Endothelial cell of umbilical vein (primary cell): ENCODE measurements around the gene XXYLT1. TPM values are rescaled to one million over a fixed set of nuclear protein-coding genes. Genes with fewer than 3 reads are reported as not detected.

Experiments used
- BruUV-seq: library from RNA; stranded (reverse); fragments of 400-500 nt; replicated peaks from 2 replicates; lab custom pipeline; 2021; lab: Mats Ljungman, UMichigan
- CTCF ChIA-PET: fragments of 300-600, 350-600 bp; sonication (Branson Sonifier 250); formaldehyde crosslinking; loops from one replicate; lab custom pipeline; 2021; ENCODE audit warnings: antibody characterized with exemption, inconsistent platforms; lab: Charles Lee
- POLR2A ChIA-PET: fragments of 300-600, 350-600 bp; sonication (Branson Sonifier 250); formaldehyde crosslinking; loops from one replicate; lab custom pipeline; 2021; ENCODE audit warnings: antibody characterized with exemption, inconsistent platforms; lab: Charles Lee
- DNase-seq: peaks from one replicate; pipeline ENCODE4 v3.0.0-alpha.2; 2011; ENCODE audit warnings: low read depth, low spot score
- FAIRE-seq: peaks from 2 replicates; lab custom pipeline; 2011; peaks lifted over from hg19 to GRCh38; lab: Jason Lieb, UNC
- H2AFZ ChIP-seq: 2 replicates; pipeline ENCODE4 v1.6.0; 2012; ENCODE audit warnings: low read depth, low read length, control low read depth, inconsistent platforms
- H3K27ac ChIP-seq: 2 replicates; pipeline ENCODE4 v1.5.1; 2011; ENCODE audit warnings: low read depth, mild to moderate bottlenecking, control low read depth, low read length, moderate library complexity; ENCODE audit not compliant: insufficient read depth
- H3K27me3 ChIP-seq, 2 experiments: 2 replicates each; pipeline versions ENCODE4 v1.6.0 to v1.6.1; 2011; ENCODE audit warnings: low read length in 2 of 2, mixed read lengths in 1 of 2; ENCODE audit not compliant: control insufficient read depth in 2 of 2, insufficient read depth in 2 of 2
- H3K36me3 ChIP-seq, 2 experiments: 2 replicates in 1 of 2; 3 replicates in 1 of 2; pipeline ENCODE4 v1.5.1; 2011; ENCODE audit warnings: low read length in 2 of 2, mild to moderate bottlenecking in 1 of 2, moderate library complexity in 1 of 2; ENCODE audit not compliant: control insufficient read depth in 2 of 2, insufficient read depth in 2 of 2; ENCODE audit errors: extremely low read depth in 1 of 2
- H3K4me1 ChIP-seq: 3 replicates; pipeline ENCODE4 v1.5.1; 2011; ENCODE audit warnings: mild to moderate bottlenecking, low read length; ENCODE audit not compliant: control insufficient read depth, insufficient read depth; ENCODE audit errors: extremely low read depth
- H3K4me2 ChIP-seq: 2 replicates; pipeline ENCODE4 v1.6.1; 2011; ENCODE audit warnings: low read length, control low read depth, mixed read lengths; ENCODE audit not compliant: insufficient read depth
- H3K4me3 ChIP-seq, 3 experiments: fragments of 200-600 bp in 1 of 3; sonication (generic), shearing (Covaris generic) in 1 of 3; replicated peaks in 1 of 3; 2 replicates each; pipeline ENCODE4 v1.5.1; 2011 to 2016; ENCODE audit warnings: control low read depth in 3 of 3, low read length in 3 of 3, mild to moderate bottlenecking in 2 of 3, inconsistent platforms in 1 of 3, low read depth in 1 of 3, moderate library complexity in 1 of 3; ENCODE audit not compliant: insufficient read depth in 1 of 3
- H3K79me2 ChIP-seq: 2 replicates; pipeline ENCODE4 v1.6.0; 2012; ENCODE audit warnings: low read length, inconsistent platforms; ENCODE audit not compliant: control insufficient read depth, insufficient read depth
- H3K9ac ChIP-seq: replicated peaks from 2 replicates; pipeline ENCODE3; 2011; ENCODE audit warnings: low read length, control low read depth; ENCODE audit not compliant: insufficient read depth; ENCODE audit errors: extremely low read depth
- H3K9me1 ChIP-seq: replicated peaks from 3 replicates; pipeline ENCODE4 v1.6.0; 2011; ENCODE audit warnings: mild to moderate bottlenecking, low read length; ENCODE audit not compliant: control insufficient read depth, insufficient read depth; ENCODE audit errors: extremely low read depth
- H3K9me3 ChIP-seq: replicated peaks from 2 replicates; pipeline ENCODE4 v1.5.1; 2012; ENCODE audit warnings: low read length, inconsistent platforms; ENCODE audit not compliant: control insufficient read depth, insufficient read depth
- H4K20me1 ChIP-seq: replicated peaks from 2 replicates; pipeline ENCODE3; 2011; ENCODE audit warnings: mild to moderate bottlenecking, low read length; ENCODE audit not compliant: control insufficient read depth, insufficient read depth; ENCODE audit errors: extremely low read depth
- CTCF ChIP-seq, 2 donors: IDR thresholded peaks; 1 replicate in 1 of 2; 2 replicates in 1 of 2; pipeline ENCODE4 v1.5.1; 2011; ENCODE audit warnings: low read length in 2 of 2, mild to moderate bottlenecking in 2 of 2, moderate library complexity in 2 of 2, control low read depth in 1 of 2, inconsistent platforms in 1 of 2, low read depth in 1 of 2; ENCODE audit not compliant: insufficient read depth in 1 of 2; ENCODE audit errors: extremely low read depth in 1 of 2
- EZH2 ChIP-seq: IDR thresholded peaks from 2 replicates; pipeline ENCODE4 v1.6.1; 2012; ENCODE audit warnings: borderline replicate concordance, low read depth, mild to moderate bottlenecking, moderate library complexity, low read length, inconsistent platforms; ENCODE audit not compliant: severe bottlenecking
- FOS ChIP-seq: IDR thresholded peaks from 2 replicates; pipeline ENCODE4 v1.6.1; 2011; ENCODE audit warnings: mild to moderate bottlenecking, low read length, moderate library complexity, borderline replicate concordance; ENCODE audit not compliant: insufficient read depth
- GATA2 ChIP-seq: IDR thresholded peaks from 2 replicates; pipeline ENCODE4 v1.7.0; 2011; ENCODE audit warnings: low read depth, mild to moderate bottlenecking, moderate library complexity, mixed read lengths, low read length; ENCODE audit not compliant: insufficient read length, insufficient read depth
- JUN ChIP-seq: IDR thresholded peaks from 2 replicates; pipeline ENCODE4 v1.6.1; 2011; ENCODE audit warnings: borderline replicate concordance, low read depth; ENCODE audit not compliant: insufficient read length, insufficient read depth
- MAX ChIP-seq: IDR thresholded peaks from 2 replicates; pipeline ENCODE4 v1.6.1; 2011; ENCODE audit not compliant: insufficient read depth, insufficient read length
- MYC ChIP-seq: IDR thresholded peaks from one replicate; pipeline ENCODE4 v1.6.1; 2011; ENCODE audit warnings: mild to moderate bottlenecking, low read depth, low read length
- POLR2A ChIP-seq: IDR thresholded peaks from 2 replicates; pipeline ENCODE4 v1.6.1; 2012; ENCODE audit warnings: low read depth, mild to moderate bottlenecking, control low read depth, low read length
- POLR2AphosphoS5 ChIP-seq: IDR thresholded peaks from 2 replicates; pipeline ENCODE4 v1.6.1; 2012; ENCODE audit warnings: low read depth, mild to moderate bottlenecking, control low read depth, low read length, moderate library complexity; ENCODE audit not compliant: insufficient read depth
- dilution Hi-C: fragments of 300-500 bp; cut with MboI; formaldehyde crosslinking; loops from one replicate; pipeline ENCODE4 v1.15.0; 2019; ENCODE audit warnings: low sequenced_read_pairs; ENCODE audit not compliant: extremely low pct_ligation_motif_present
- intact Hi-C: fragments of 100-400 bp; cut with micrococcal nuclease; formaldehyde crosslinking; loops from one replicate; pipeline ENCODE4 v1.10.0; 2022
- polyA plus RNA-seq, 4 experiments: library from polyadenylated mRNA; depleted of rRNA in 3 of 4; stranded (reverse) in 3 of 4; unstranded in 1 of 4; fragments of >200 nt; gene quantifications; 2 replicates each; pipeline versions ENCODE4 v1.2.1 to v1.2.3, GENCODE V29; 2011 to 2012; ENCODE audit warnings: missing spikeins in 1 of 4
- total RNA-seq: library from RNA; stranded (reverse); gene quantifications from 2 replicates; pipeline ENCODE4 v1.2.3, GENCODE V29; 2021

Gene XXYLT1
- total and polyA plus RNA-seq, 2 donors (not counting 3 experiments of a cell fraction or from before 2014, with no cell fraction given) = 54.4 to 78.1 TPM

- Histone ChIP-seq H3K9me1 (no peaks in the 10 kb centered on the region), H3K27me3 (no peaks in the 10 kb centered on the region), H3K27ac (peak overlapping the region; percentile 95), H4K20me1 (no peaks in the 10 kb centered on the region), H3K36me3 (no peaks in the 10 kb centered on the region), H3K79me2 (peaks cover 6% of the 10 kb centered on the region), H3K4me3 (no peak overlapping the region), H3K4me2 (no peak overlapping the region), H3K9ac (peak overlapping the region; percentile 71), H3K9me3 (no peaks in the 10 kb centered on the region), H3K4me1 (peaks cover 86% of the 10 kb centered on the region), H2AFZ (no peak overlapping the region)
- ChIA-PET POLR2A (interaction anchor here (0.7 to 2.1 kb wide), 5 partner anchors 8 to 471 kb away, joined by 3 to 12 read pairs (median 7); partner anchors contain the start of gene FAM43A), CTCF (interaction anchor here (0.7 to 2.9 kb wide), 10 partner anchors 17 to 471 kb away, joined by 3 to 24 read pairs (median 4); no protein-coding TSS in a partner anchor)
- intact Hi-C loops = loop anchor here (1.0 kb wide), 1 partner anchor 9 kb away; no protein-coding TSS in a partner anchor
- no peak for TF ChIP-seq MYC
- TF ChIP-seq POLR2AphosphoS5 = no peak
- no peak for TF ChIP-seq EZH2
- TF ChIP-seq POLR2A = no peak
- no peak for TF ChIP-seq CTCF (IDR thresholded peaks at IDR 0.05; ENCODE audit: extremely low read depth in 1 of 2, insufficient read depth in 1 of 2, low read depth in 1 of 2, low read length in 2 of 2)
- TF ChIP-seq MAX = no peak
- no peak for TF ChIP-seq JUN
- TF ChIP-seq FOS = no peak
- no peak for TF ChIP-seq GATA2
- FAIRE-seq (no peak), DNase-seq (peak; percentile 32)
- dilution Hi-C loops = loop anchor here (5.0 kb wide), 1 partner anchor 104 kb away; no protein-coding TSS in a partner anchor
- BruUV-seq = no TSS peak
Measured at GRCh38 chr3:195153653-195154052, 117.3 kb downstream of the XXYLT1 start.
